Natural killer cell (primary cell): ENCODE measurements around the gene LITAFD. TPM values are rescaled to one million over a fixed set of nuclear protein-coding genes. Genes with fewer than 3 reads are reported as not detected.

Experiments
- ATAC-seq, 3 donors: fragments of 150-1000 bp in 2 of 3; fragments of 200-7000 bp in 1 of 3; cut with Tn5 transposase; 1 replicate in 1 of 3; 2 replicates in 2 of 3; pipeline ENCODE4 v1.10.0; 2021; ENCODE audit warnings: mild to moderate bottlenecking in 2 of 3, moderate library complexity in 2 of 3
- DNase-seq, 2 donors: peaks; one replicate each; pipeline versions ENCODE4 v3.0.0 to v3.0.0-alpha.2; 2013 to 2021; ENCODE audit warnings: mixed read lengths in 1 of 2
- H3K27ac ChIP-seq: one replicate; pipeline ENCODE4 v1.5.1; 2013; ENCODE audit warnings: mild to moderate bottlenecking, low read length
- H3K27me3 ChIP-seq: one replicate; pipeline ENCODE4 v1.6.1; 2013; ENCODE audit warnings: low read length; ENCODE audit not compliant: control insufficient read depth, insufficient read depth
- H3K36me3 ChIP-seq: one replicate; pipeline ENCODE4 v1.6.1; 2013; ENCODE audit warnings: low read length; ENCODE audit not compliant: control insufficient read depth, insufficient read depth
- H3K4me1 ChIP-seq: one replicate; pipeline ENCODE4 v1.6.1; 2013; ENCODE audit warnings: low read length; ENCODE audit not compliant: control insufficient read depth, insufficient read depth
- H3K4me3 ChIP-seq: one replicate; pipeline ENCODE4 v1.5.1; 2013; ENCODE audit warnings: low read length
- H3K9me3 ChIP-seq: one replicate; pipeline ENCODE4 v1.6.1; 2013; ENCODE audit warnings: low read length; ENCODE audit not compliant: control insufficient read depth, insufficient read depth
- H3K27ac Mint-ChIP-seq, 2 donors: one replicate each; pipeline ENCODE4 v1.8.0; 2022; ENCODE audit warnings: mild to moderate bottlenecking in 2 of 2, mixed read lengths in 2 of 2, moderate library complexity in 1 of 2
- H3K27me3 Mint-ChIP-seq, 2 donors: one replicate each; pipeline ENCODE4 v1.8.0; 2022; ENCODE audit warnings: low read depth in 2 of 2, mixed read lengths in 2 of 2
- H3K36me3 Mint-ChIP-seq: one replicate; pipeline ENCODE4 v1.8.0; 2022; ENCODE audit warnings: mixed read lengths
- H3K4me1 Mint-ChIP-seq, 2 donors: one replicate each; pipeline ENCODE4 v1.8.0; 2022; ENCODE audit warnings: mixed read lengths in 2 of 2
- H3K4me3 Mint-ChIP-seq: one replicate; pipeline ENCODE4 v1.8.0; 2022; ENCODE audit warnings: mild to moderate bottlenecking, moderate library complexity, mixed read lengths
- H3K9me3 Mint-ChIP-seq, 2 donors: one replicate each; pipeline ENCODE4 v1.8.0; 2022; ENCODE audit warnings: mixed read lengths in 2 of 2
- WGBS: methylation state at CpG from one replicate; pipeline ENCODE4 v1.1.7; 2013; ENCODE audit warnings: missing lambda C conversion rate; ENCODE audit not compliant: insufficient coverage; 5-methylcytosine and 5-hydroxymethylcytosine counted together
- intact Hi-C: fragments of 100-400 bp; cut with micrococcal nuclease; formaldehyde crosslinking; loops from one replicate; pipeline ENCODE4 v1.14.2; 2022
- total RNA-seq, 4 donors: library from RNA; stranded (reverse); fragments of 120-200 nt in 1 of 4; gene quantifications; one replicate each; pipeline versions ENCODE4 v1.2.3 to v1.2.4, GENCODE V29; 2013 to 2022
- TF ChIP-seq, protein P1 (sequence below): fragments of 200-600 bp; IDR thresholded peaks from one replicate; pipeline ENCODE4 v1.8.0; 2022; ENCODE audit warnings: antibody characterized with exemption

Gene LITAFD
- total RNA-seq, 3 donors from 2014 or later (not counting 1 experiment from before 2014, with no cell fraction given), result 0.21 to 1.1 (median 0.29) TPM

DNA sequence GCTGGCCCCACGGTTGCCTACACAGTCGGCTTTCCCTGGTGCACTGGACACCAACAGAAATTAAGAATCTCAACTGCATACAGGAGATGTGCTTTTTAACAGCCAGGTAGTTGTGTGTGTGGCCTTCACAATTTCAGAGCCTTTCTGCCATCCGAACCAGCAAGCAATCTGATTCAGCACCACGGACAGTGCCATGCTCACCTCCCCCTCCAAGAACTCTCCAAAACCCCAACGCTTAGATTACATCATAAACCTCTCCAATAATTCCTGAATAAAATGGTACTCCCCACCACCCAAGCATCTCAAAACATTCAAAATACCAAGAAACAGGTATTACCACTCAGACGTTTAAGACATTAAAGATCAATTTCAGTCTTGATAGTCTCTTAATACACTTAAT lies 49.7 kb downstream of the LITAFD start:
- Mint-ChIP-seq H3K27me3 (no peaks in the 10 kb centered on the region), H3K36me3 (no peaks in the 10 kb centered on the region), H3K27ac (no peak overlapping the region), H3K4me3 (no peak overlapping the region), H3K9me3 (no peaks in the 10 kb centered on the region), H3K4me1 (peaks cover 60 to 70% of the 10 kb centered on the region in 2 donors)
- DNase-seq (peak; percentile 44 to 80), ATAC-seq (peak in 2 of 3 donors; percentile 40 to 41)
- Histone ChIP-seq H3K4me1 (peaks cover 17% of the 10 kb centered on the region), H3K36me3 (peaks cover 18% of the 10 kb centered on the region), H3K27me3 (no peaks in the 10 kb centered on the region), H3K4me3 (no peak overlapping the region), H3K27ac (no peak overlapping the region), H3K9me3 (no peaks in the 10 kb centered on the region)
- intact Hi-C loops, result no loop called here
- WGBS, result 68% methylated on average over 6 of the region's 6 CpGs
- TF ChIP-seq, protein P1, sequence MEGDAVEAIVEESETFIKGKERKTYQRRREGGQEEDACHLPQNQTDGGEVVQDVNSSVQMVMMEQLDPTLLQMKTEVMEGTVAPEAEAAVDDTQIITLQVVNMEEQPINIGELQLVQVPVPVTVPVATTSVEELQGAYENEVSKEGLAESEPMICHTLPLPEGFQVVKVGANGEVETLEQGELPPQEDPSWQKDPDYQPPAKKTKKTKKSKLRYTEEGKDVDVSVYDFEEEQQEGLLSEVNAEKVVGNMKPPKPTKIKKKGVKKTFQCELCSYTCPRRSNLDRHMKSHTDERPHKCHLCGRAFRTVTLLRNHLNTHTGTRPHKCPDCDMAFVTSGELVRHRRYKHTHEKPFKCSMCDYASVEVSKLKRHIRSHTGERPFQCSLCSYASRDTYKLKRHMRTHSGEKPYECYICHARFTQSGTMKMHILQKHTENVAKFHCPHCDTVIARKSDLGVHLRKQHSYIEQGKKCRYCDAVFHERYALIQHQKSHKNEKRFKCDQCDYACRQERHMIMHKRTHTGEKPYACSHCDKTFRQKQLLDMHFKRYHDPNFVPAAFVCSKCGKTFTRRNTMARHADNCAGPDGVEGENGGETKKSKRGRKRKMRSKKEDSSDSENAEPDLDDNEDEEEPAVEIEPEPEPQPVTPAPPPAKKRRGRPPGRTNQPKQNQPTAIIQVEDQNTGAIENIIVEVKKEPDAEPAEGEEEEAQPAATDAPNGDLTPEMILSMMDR, result no peak

DNA sequence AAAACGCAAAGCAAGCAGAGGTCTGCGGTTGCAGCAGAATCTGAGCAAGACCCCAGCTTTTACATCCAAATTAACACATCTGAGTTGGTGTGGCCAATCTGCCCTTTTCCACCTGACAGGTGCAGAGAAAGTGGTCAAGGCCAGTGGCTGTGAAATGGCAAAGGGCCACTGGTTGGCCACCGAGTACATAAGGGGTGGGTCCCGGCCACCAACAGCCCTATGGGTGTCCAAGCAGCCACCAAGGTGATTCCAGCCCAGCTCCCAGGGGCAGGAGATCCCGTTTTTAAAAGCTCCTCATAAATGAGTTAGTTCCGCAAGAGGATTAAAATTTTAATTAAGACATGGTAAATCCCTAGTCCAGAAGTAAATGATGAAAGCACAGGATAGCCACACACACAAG lies 52.5 kb downstream of the LITAFD start:
- Mint-ChIP-seq H3K4me1 (peaks cover 74 to 79% of the 10 kb centered on the region in 2 donors), H3K4me3 (no peak overlapping the region), H3K27me3 (no peaks in the 10 kb centered on the region), H3K27ac (no peak overlapping the region), H3K9me3 (no peaks in the 10 kb centered on the region), H3K36me3 (no peaks in the 10 kb centered on the region)
- TF ChIP-seq, protein P1, result no peak
- no peak for ATAC-seq
- Histone ChIP-seq H3K4me3 (no peak overlapping the region), H3K4me1 (peaks cover 28% of the 10 kb centered on the region), H3K9me3 (no peaks in the 10 kb centered on the region), H3K27ac (no peak overlapping the region), H3K36me3 (peaks cover 3% of the 10 kb centered on the region), H3K27me3 (no peaks in the 10 kb centered on the region)
- WGBS, result 91% methylated on average over 6 of the region's 6 CpGs
- intact Hi-C loops, result no loop called here
- no peak for DNase-seq

Other genes starting within 250 kb of the LITAFD start
- gene ABAT, start 207.7 kb upstream of the LITAFD start, total RNA-seq, result 10 to 100 TPM; 11.0 to 13.4 (median 11.3) TPM
- 1 to 10 TPM; 3.0 to 5.2 (median 4.1) TPM for gene TMEM186, start 84.7 kb upstream of the LITAFD start, total RNA-seq
- gene PMM2, start 84.5 kb upstream of the LITAFD start, total RNA-seq, result 10 to 100 TPM; 33.4 to 37.6 (median 36.4) TPM
- gene CARHSP1, start 13.3 kb upstream of the LITAFD start, total RNA-seq, result 10 to 100 TPM; 59.0 to 70.0 (median 60.1) TPM
- gene USP7, start 81.6 kb downstream of the LITAFD start, total RNA-seq, result 100 to 1,000 TPM; 213 to 268 (median 236) TPM
- gene HAPSTR1, start 209.3 kb downstream of the LITAFD start, total RNA-seq, result 100 to 1,000 TPM; 135 to 145 (median 138) TPM